ENCODE results near the gene KCNJ4. TPM values are rescaled to one million over a fixed set of nuclear protein-coding genes. Genes with fewer than 3 reads are reported as not detected.
"Not testable (repeated sequence)": the region's sequence is repeated elsewhere in the genome, so short reads cannot be mapped to it uniquely, and the experiment has no call there.

Gene KCNJ4
- total and polyA plus RNA-seq, 8 donors, result not detected

- ATAC-seq, result peak; percentile 13 to 36 (median 25)
- peak overlapping the region; percentile 48 to 91 (median 84) for H3K27ac ChIP-seq
These were observed 57.6 kb downstream of the KCNJ4 start for GRCh38 chr22:38397189-38398085.

GRCh38 chr22:38396440-38397069 lies 58.4 kb downstream of the KCNJ4 start:
- H3K9me3 ChIP-seq; H3K36me3 ChIP-seq; intact Hi-C loops (cut with DNase I); ATAC-seq; FAIRE-seq; H3K27me3 ChIP-seq; DNase-seq: not testable (repeated sequence)
- H3K4me1 ChIP-seq, result peaks cover 0 to 13% (median 0%) of the 10 kb centered on the region in 3 donors
- peak overlapping the region in 2 of 4 donors; percentile 84 to 91 for H3K27ac ChIP-seq
- WGBS, 2 donors, result 86 to 90% methylated on average over 12 of the region's 12 CpGs
- peak overlapping the region in 2 of 4 donors; percentile 65 to 76 for H3K4me3 ChIP-seq

More at GRCh38 chr22:38397189-38398085, 57.6 kb downstream of the KCNJ4 start:
- H3K27me3 ChIP-seq, result no peaks in the 10 kb centered on the region
- no peaks in the 10 kb centered on the region for H3K36me3 ChIP-seq
- WGBS, 2 donors, result 4 to 9% methylated on average over 48 to 60 of the region's 60 CpGs
- TF ChIP-seq CTCF (IDR thresholded peaks at IDR 0.05), result no peak
- H3K9me3 ChIP-seq, result no peaks in the 10 kb centered on the region
- intact Hi-C loops (cut with DNase I), result no loop called here
- peaks cover 0 to 13% (median 0%) of the 10 kb centered on the region in 3 donors for H3K4me1 ChIP-seq
- H3K4me3 ChIP-seq, result peak overlapping the region; percentile 65 to 90 (median 70)
- no peak for FAIRE-seq
- peak; percentile 44 to 72 (median 54) for DNase-seq

- H3K27ac ChIP-seq, result peak overlapping the region in 2 of 4 donors; percentile 27 to 52
These were observed 59.1 kb downstream of the KCNJ4 start for GRCh38 chr22:38395944-38396343.

GRCh38 chr22:38394929-38395624 lies 59.9 kb downstream of the KCNJ4 start:
- H3K9me3 ChIP-seq; H3K27me3 ChIP-seq; DNase-seq; H3K36me3 ChIP-seq; FAIRE-seq; H3K4me3 ChIP-seq; intact Hi-C loops (cut with DNase I); ATAC-seq: not testable (repeated sequence)
- peaks cover 0 to 13% (median 0%) of the 10 kb centered on the region in 3 donors for H3K4me1 ChIP-seq
- H3K27ac ChIP-seq, result peak overlapping the region in 2 of 4 donors; percentile 5 to 27
- 37 to 39% methylated on average over 6 of the region's 6 CpGs for WGBS, 2 donors

More at GRCh38 chr22:38395944-38396343, 59.1 kb downstream of the KCNJ4 start:
- H3K9me3 ChIP-seq; FAIRE-seq; H3K36me3 ChIP-seq; H3K4me3 ChIP-seq; DNase-seq; ATAC-seq; H3K27me3 ChIP-seq; intact Hi-C loops (cut with DNase I): not testable (repeated sequence)
- peaks cover 0 to 13% (median 0%) of the 10 kb centered on the region in 3 donors for H3K4me1 ChIP-seq

- H3K27ac ChIP-seq; H3K9me3 ChIP-seq; H3K4me3 ChIP-seq; H3K4me1 ChIP-seq; DNase-seq; H3K36me3 ChIP-seq; ATAC-seq; H3K27me3 ChIP-seq; intact Hi-C loops (cut with DNase I); FAIRE-seq: not testable (repeated sequence)
- WGBS, 2 donors, result 88 to 95% methylated on average over 4 of the region's 4 CpGs
These were observed 65.6 kb downstream of the KCNJ4 start for GRCh38 chr22:38389428-38389818.

- H3K9me3 ChIP-seq; H3K36me3 ChIP-seq; H3K4me3 ChIP-seq; H3K27me3 ChIP-seq; DNase-seq; FAIRE-seq; H3K4me1 ChIP-seq; intact Hi-C loops (cut with DNase I); ATAC-seq; H3K27ac ChIP-seq: not testable (repeated sequence)
- 78 to 80% methylated on average over 6 of the region's 6 CpGs for WGBS, 2 donors
These were observed 66.2 kb downstream of the KCNJ4 start for GRCh38 chr22:38388506-38389427.

GRCh38 chr22:38386918-38387317 lies 68.1 kb downstream of the KCNJ4 start:
- 66 to 74% methylated on average over 5 of the region's 5 CpGs for WGBS, 2 donors
- H3K4me3 ChIP-seq; ATAC-seq; H3K9me3 ChIP-seq; H3K27ac ChIP-seq; H3K4me1 ChIP-seq; H3K36me3 ChIP-seq; FAIRE-seq; intact Hi-C loops (cut with DNase I); DNase-seq; H3K27me3 ChIP-seq: not testable (repeated sequence)

All from pancreas (tissue), 10 donors.